ENCODE measurements around the gene ALKBH4.

ALKBH4 gene

DNA sequence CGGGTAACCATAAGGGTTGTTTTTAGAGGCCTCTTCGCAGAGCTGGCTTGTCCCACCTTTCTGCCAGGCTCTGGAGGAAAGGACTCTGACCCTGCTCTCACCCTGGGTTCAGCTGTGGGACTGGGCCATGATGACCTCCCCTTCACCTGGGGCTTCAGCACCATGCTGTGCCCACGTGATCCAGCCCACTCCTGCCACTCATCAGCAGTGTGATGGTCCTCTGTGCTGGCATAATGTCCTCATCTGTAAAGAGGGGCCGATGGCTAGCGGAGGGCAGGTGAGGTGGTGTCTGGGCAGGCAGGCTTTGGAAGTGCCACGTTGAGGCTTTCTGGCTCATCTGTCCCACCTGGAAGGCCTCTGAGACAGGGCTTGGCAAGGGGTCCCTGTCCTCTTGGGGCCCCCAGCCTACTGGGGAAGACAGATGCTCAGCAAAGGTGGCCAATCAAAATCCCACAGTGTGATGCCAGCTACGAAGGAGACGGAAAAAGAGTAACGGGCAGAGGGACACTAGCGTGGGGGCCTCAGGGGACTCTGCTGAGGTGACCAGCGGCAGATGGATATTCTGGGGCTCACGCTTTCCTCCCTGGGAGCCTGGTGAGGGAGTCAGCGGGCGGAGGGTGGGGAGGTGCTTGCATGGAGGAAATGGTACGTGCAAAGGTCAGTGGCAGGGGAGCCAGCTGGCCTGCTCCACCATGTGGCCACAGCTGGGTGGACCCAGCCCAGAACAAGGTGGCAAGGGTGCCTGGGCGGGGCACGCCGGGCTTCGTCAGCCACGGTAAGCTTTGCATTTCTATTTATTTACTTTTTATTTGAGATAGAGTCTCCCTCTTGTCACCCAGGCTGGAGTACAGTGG is 5.5 kb upstream of the ALKBH4 start:
- TF ChIP-seq TEAD4 (IDR thresholded peaks at IDR 0.05) (no peak), EGR1 (IDR thresholded peaks at IDR 0.05) (no peak), TCF12 (IDR thresholded peaks at IDR 0.05; ENCODE audit: low read depth) (no peak), EP300 (IDR thresholded peaks at IDR 0.05; ENCODE audit: borderline replicate concordance) (no peak), NFIC (IDR thresholded peaks at IDR 0.05) (no peak), RAD21 (IDR thresholded peaks at IDR 0.05; ENCODE audit: low read depth) (no peak), FOXM1 (IDR thresholded peaks at IDR 0.05; ENCODE audit: borderline replicate concordance, low read depth) (no peak), CREB1 (IDR thresholded peaks at IDR 0.05; ENCODE audit: low read depth) (no peak), CEBPB (IDR thresholded peaks at IDR 0.05) (no peak), ZBTB7A (IDR thresholded peaks at IDR 0.05; ENCODE audit: low read depth) (no peak), TAF1 (IDR thresholded peaks at IDR 0.05; ENCODE audit: low read depth) (no peak), YY1 (IDR thresholded peaks at IDR 0.05; ENCODE audit: low read depth) (no peak)
- TF ChIP-seq, protein P1, sequence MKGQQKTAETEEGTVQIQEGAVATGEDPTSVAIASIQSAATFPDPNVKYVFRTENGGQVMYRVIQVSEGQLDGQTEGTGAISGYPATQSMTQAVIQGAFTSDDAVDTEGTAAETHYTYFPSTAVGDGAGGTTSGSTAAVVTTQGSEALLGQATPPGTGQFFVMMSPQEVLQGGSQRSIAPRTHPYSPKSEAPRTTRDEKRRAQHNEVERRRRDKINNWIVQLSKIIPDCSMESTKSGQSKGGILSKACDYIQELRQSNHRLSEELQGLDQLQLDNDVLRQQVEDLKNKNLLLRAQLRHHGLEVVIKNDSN (IDR thresholded peaks at IDR 0.05), result no peak
- TF ChIP-seq, protein P2, sequence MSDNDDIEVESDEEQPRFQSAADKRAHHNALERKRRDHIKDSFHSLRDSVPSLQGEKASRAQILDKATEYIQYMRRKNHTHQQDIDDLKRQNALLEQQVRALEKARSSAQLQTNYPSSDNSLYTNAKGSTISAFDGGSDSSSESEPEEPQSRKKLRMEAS (IDR thresholded peaks at IDR 0.05), result no peak
- TF ChIP-seq, protein P3, sequence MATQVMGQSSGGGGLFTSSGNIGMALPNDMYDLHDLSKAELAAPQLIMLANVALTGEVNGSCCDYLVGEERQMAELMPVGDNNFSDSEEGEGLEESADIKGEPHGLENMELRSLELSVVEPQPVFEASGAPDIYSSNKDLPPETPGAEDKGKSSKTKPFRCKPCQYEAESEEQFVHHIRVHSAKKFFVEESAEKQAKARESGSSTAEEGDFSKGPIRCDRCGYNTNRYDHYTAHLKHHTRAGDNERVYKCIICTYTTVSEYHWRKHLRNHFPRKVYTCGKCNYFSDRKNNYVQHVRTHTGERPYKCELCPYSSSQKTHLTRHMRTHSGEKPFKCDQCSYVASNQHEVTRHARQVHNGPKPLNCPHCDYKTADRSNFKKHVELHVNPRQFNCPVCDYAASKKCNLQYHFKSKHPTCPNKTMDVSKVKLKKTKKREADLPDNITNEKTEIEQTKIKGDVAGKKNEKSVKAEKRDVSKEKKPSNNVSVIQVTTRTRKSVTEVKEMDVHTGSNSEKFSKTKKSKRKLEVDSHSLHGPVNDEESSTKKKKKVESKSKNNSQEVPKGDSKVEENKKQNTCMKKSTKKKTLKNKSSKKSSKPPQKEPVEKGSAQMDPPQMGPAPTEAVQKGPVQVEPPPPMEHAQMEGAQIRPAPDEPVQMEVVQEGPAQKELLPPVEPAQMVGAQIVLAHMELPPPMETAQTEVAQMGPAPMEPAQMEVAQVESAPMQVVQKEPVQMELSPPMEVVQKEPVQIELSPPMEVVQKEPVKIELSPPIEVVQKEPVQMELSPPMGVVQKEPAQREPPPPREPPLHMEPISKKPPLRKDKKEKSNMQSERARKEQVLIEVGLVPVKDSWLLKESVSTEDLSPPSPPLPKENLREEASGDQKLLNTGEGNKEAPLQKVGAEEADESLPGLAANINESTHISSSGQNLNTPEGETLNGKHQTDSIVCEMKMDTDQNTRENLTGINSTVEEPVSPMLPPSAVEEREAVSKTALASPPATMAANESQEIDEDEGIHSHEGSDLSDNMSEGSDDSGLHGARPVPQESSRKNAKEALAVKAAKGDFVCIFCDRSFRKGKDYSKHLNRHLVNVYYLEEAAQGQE (IDR thresholded peaks at IDR 0.05; ENCODE audit: low read depth), result no peak

GRCh38 chr7:102469351-102469971 is 4.8 kb upstream of the ALKBH4 start:
- TF ChIP-seq EGR1 (IDR thresholded peaks at IDR 0.05), result no peak

GRCh38 chr7:102468478-102469350 is 4.1 kb upstream of the ALKBH4 start:
- TF ChIP-seq CREB1 (IDR thresholded peaks at IDR 0.05; ENCODE audit: low read depth) (no peak), TAF1 (IDR thresholded peaks at IDR 0.05; ENCODE audit: low read depth) (no peak), TEAD4 (IDR thresholded peaks at IDR 0.05) (no peak), NFIC (IDR thresholded peaks at IDR 0.05) (no peak), RAD21 (IDR thresholded peaks at IDR 0.05; ENCODE audit: low read depth) (no peak), TCF12 (IDR thresholded peaks at IDR 0.05; ENCODE audit: low read depth) (no peak), EGR1 (IDR thresholded peaks at IDR 0.05) (no peak), FOXM1 (IDR thresholded peaks at IDR 0.05; ENCODE audit: borderline replicate concordance, low read depth) (no peak), ZBTB7A (IDR thresholded peaks at IDR 0.05; ENCODE audit: low read depth) (no peak), EP300 (IDR thresholded peaks at IDR 0.05; ENCODE audit: borderline replicate concordance) (no peak), YY1 (IDR thresholded peaks at IDR 0.05; ENCODE audit: low read depth) (no peak), CEBPB (IDR thresholded peaks at IDR 0.05) (no peak)
- TF ChIP-seq, protein P1 (IDR thresholded peaks at IDR 0.05), result no peak
- TF ChIP-seq, protein P3 (IDR thresholded peaks at IDR 0.05; ENCODE audit: low read depth), result no peak
- TF ChIP-seq, protein P2 (IDR thresholded peaks at IDR 0.05), result no peak

- TF ChIP-seq ZBTB7A (IDR thresholded peaks at IDR 0.05; ENCODE audit: low read depth), result no peak
These were observed 3.2 kb upstream of the ALKBH4 start for GRCh38 chr7:102467581-102468477.

Measured in Ishikawa (cell line).